SW480 (cell line): ENCODE measurements around the gene MB21D2.
A peak's percentile ranks its signal among the peaks of the same experiment; 100 is the strongest.
"Not testable (repeated sequence)": the region's sequence is repeated elsewhere in the genome, so short reads cannot be mapped to it uniquely, and the experiment has no call there.

Experiments used
- DNase-seq: peaks from one replicate; pipeline ENCODE4 v3.0.0-alpha.2; 2016; ENCODE audit warnings: low spot score

Gene MB21D2

GRCh38 chr3:192802957-192803899 lies 114.4 kb downstream of the MB21D2 start:
- DNase-seq = peak; percentile 64

GRCh38 chr3:192801985-192802384 lies 115.7 kb downstream of the MB21D2 start:
- DNase-seq = no peak

- DNase-seq = no peak
These were observed 117.9 kb downstream of the MB21D2 start for GRCh38 chr3:192799721-192800120.

GRCh38 chr3:192795021-192795420 lies 122.6 kb downstream of the MB21D2 start:
- no peak for DNase-seq

GRCh38 chr3:192794216-192794615 lies 123.4 kb downstream of the MB21D2 start:
- no peak for DNase-seq

GRCh38 chr3:192788816-192789515 lies 128.7 kb downstream of the MB21D2 start:
- not testable (repeated sequence) for DNase-seq

GRCh38 chr3:192778508-192778907 lies 139.1 kb downstream of the MB21D2 start:
- DNase-seq = no peak

- not testable (repeated sequence) for DNase-seq
These were observed 143.3 kb downstream of the MB21D2 start for GRCh38 chr3:192774341-192774740.

GRCh38 chr3:192772240-192772894 lies 145.3 kb downstream of the MB21D2 start:
- DNase-seq = peak; percentile 72

GRCh38 chr3:192758654-192759053 lies 159.0 kb downstream of the MB21D2 start:
- no peak for DNase-seq

GRCh38 chr3:192751148-192751547 lies 166.5 kb downstream of the MB21D2 start:
- DNase-seq = no peak

- no peak for DNase-seq
These were observed 167.5 kb downstream of the MB21D2 start for GRCh38 chr3:192750201-192750600.

- DNase-seq = no peak
These were observed 169.9 kb downstream of the MB21D2 start for GRCh38 chr3:192747746-192748145.

- DNase-seq = no peak
These were observed 170.5 kb downstream of the MB21D2 start for GRCh38 chr3:192747145-192747544.
